Esophagus squamous epithelium (tissue), 4 donors: Measurements from ENCODE around the gene RTN3.

Source experiments
- CTCF ChIP-seq, 6 experiments: fragments of 450-650 bp in 4 of 6; fragments of 200-600 bp in 2 of 6; sonication (generic) in 2 of 6; IDR thresholded peaks; one replicate each; pipeline ENCODE4 v1.5.1; 2016 to 2019; ENCODE audit warnings: antibody characterized with exemption in 6 of 6, mild to moderate bottlenecking in 4 of 6, moderate library complexity in 4 of 6
- POLR2A ChIP-seq, 4 donors: fragments of 450-650 bp; IDR thresholded peaks; one replicate each; pipeline ENCODE4 v1.6.1; 2017; ENCODE audit warnings: antibody characterized with exemption in 4 of 4, mild to moderate bottlenecking in 4 of 4, moderate library complexity in 3 of 4

GRCh38 chr11:63667995-63668795 lies 13.1 kb upstream of the RTN3 start:
- TF ChIP-seq CTCF (IDR thresholded peaks at IDR 0.05) (no peak), POLR2A (IDR thresholded peaks at IDR 0.05) (no peak)
